PC-9 (cell line): ENCODE results near the gene AQP3. TPM values are rescaled to one million over a fixed set of nuclear protein-coding genes. Genes with fewer than 3 reads are reported as not detected.
A peak's percentile ranks its signal among the peaks of the same experiment; 100 is the strongest.
"Not testable (repeated sequence)": the region's sequence is repeated elsewhere in the genome, so short reads cannot be mapped to it uniquely, and the experiment has no call there.

ENCODE experiments used
- Bru-seq: library from RNA; stranded (reverse); fragments of 400-500 nt; gene quantifications from one replicate; lab custom pipeline; 2021; lab: Mats Ljungman, UMichigan
- BruChase-seq, 2 experiments: library from RNA; stranded (reverse); fragments of 400-500 nt; gene quantifications; one replicate each; lab custom pipeline; 2021; lab: Mats Ljungman, UMichigan
- BruUV-seq: library from RNA; stranded (reverse); fragments of 400-500 nt; replicated peaks from 2 replicates; lab custom pipeline; 2021; lab: Mats Ljungman, UMichigan
- CTCF ChIA-PET: fragments of 300-600 bp; sonication (Branson Sonifier 250); formaldehyde crosslinking; loops from one replicate; lab custom pipeline; 2022; ENCODE audit warnings: antibody characterized with exemption; lab: Charles Lee
- POLR2A ChIA-PET: fragments of 300-600 bp; sonication (Branson Sonifier 250); formaldehyde crosslinking; loops from one replicate; lab custom pipeline; 2022; ENCODE audit warnings: antibody characterized with exemption; ENCODE audit not compliant: unreplicated experiment; lab: Charles Lee
- DNase-seq, 2 experiments: peaks; one replicate each; pipeline versions ENCODE4 v3.0.0 to v3.0.0-alpha.2; 2015 to 2022; ENCODE audit warnings: mixed read lengths in 1 of 2
- H2AFZ ChIP-seq: fragments of 200-600 bp; sonication (generic); 2 replicates; pipeline ENCODE4 v1.8.1; 2017; ENCODE audit warnings: antibody characterized with exemption
- H3F3A ChIP-seq: fragments of 200-600 bp; sonication (generic); 2 replicates; pipeline ENCODE4 v1.8.1; 2017; ENCODE audit warnings: antibody characterized with exemption, mild to moderate bottlenecking, low read depth; ENCODE audit not compliant: insufficient read depth
- H3K27ac ChIP-seq: fragments of 200-600 bp; sonication (generic); 2 replicates; pipeline ENCODE4 v1.6.1; 2016; ENCODE audit warnings: mixed run types
- H3K27me3 ChIP-seq: fragments of 200-600 bp; sonication (generic); 2 replicates; pipeline ENCODE4 v1.6.1; 2016; ENCODE audit warnings: low read depth, mixed run types; ENCODE audit not compliant: insufficient read depth
- H3K36me3 ChIP-seq: fragments of 200-600 bp; sonication (generic); 2 replicates; pipeline ENCODE4 v1.6.1; 2016; ENCODE audit warnings: low read depth, mixed run types
- H3K4me1 ChIP-seq: fragments of 200-600 bp; sonication (generic); replicated peaks from 2 replicates; pipeline ENCODE4 v1.6.1; 2016; ENCODE audit warnings: mixed run types; ENCODE audit not compliant: insufficient read depth
- H3K4me2 ChIP-seq: fragments of 200-600 bp; sonication (generic); 2 replicates; pipeline ENCODE4 v1.6.1; 2017; ENCODE audit warnings: mixed run types
- H3K4me3 ChIP-seq: fragments of 200-600 bp; sonication (generic); 2 replicates; pipeline ENCODE4 v1.6.1; 2016; ENCODE audit warnings: mixed run types
- H3K79me2 ChIP-seq: fragments of 200-600 bp; sonication (generic); 2 replicates; pipeline ENCODE4 v1.6.1; 2017; ENCODE audit warnings: low read depth, mixed run types
- H3K9me2 ChIP-seq: fragments of 200-600 bp; sonication (generic); 2 replicates; pipeline ENCODE4 v1.8.1; 2017; ENCODE audit warnings: mild to moderate bottlenecking; ENCODE audit not compliant: insufficient read depth
- H3K9me3 ChIP-seq: fragments of 200-600 bp; sonication (generic); 2 replicates; pipeline ENCODE4 v1.8.1; 2016; ENCODE audit warnings: low read depth; ENCODE audit not compliant: insufficient read depth
- H4K20me1 ChIP-seq: fragments of 200-600 bp; sonication (generic); 2 replicates; pipeline ENCODE4 v1.8.1; 2017; ENCODE audit not compliant: insufficient read depth
- CTCF ChIP-seq: fragments of 200-600 bp; sonication (generic); conservative IDR thresholded peaks from 2 replicates; pipeline ENCODE4 v1.6.1; 2017; ENCODE audit warnings: mixed run types, antibody characterized with exemption, mild to moderate bottlenecking, moderate library complexity
- EZH2 ChIP-seq: fragments of 200-600 bp; sonication (generic); IDR thresholded peaks from 2 replicates; pipeline ENCODE4 v1.8.0; 2017; ENCODE audit warnings: antibody characterized with exemption, low read depth
- intact Hi-C: fragments of 100-400 bp; cut with micrococcal nuclease; formaldehyde crosslinking; loops from one replicate; pipeline ENCODE4 v1.10.0; 2022; ENCODE audit not compliant: unreplicated experiment
- long read RNA-seq: library from polyadenylated mRNA; stranded (forward); transcript quantifications from one replicate; pipeline ENCODE4 v2.0.0, GENCODE V29; 2022
- total RNA-seq: library from RNA; stranded (reverse); gene quantifications from 2 replicates; pipeline ENCODE4 v1.2.3, GENCODE V29; 2021

AQP3 gene
- 9.9 and 15.3 TPM in 2 replicates for total RNA-seq
- percentile 33 among the genes with signal in this experiment for Bru-seq, nascent RNA
- percentile 54 among the genes with signal in this experiment for BruChase-seq, experiment 1, labeled RNA remaining after a 2-hour chase
- BruChase-seq, experiment 2, labeled RNA remaining after a 6-hour chase: percentile 72 among the genes with signal in this experiment
- long read RNA-seq, partial matches to known transcripts: 2 of 10 reads
- long read RNA-seq, other reads (novel, unspliced or antisense): 2 of 10 reads

DNA sequence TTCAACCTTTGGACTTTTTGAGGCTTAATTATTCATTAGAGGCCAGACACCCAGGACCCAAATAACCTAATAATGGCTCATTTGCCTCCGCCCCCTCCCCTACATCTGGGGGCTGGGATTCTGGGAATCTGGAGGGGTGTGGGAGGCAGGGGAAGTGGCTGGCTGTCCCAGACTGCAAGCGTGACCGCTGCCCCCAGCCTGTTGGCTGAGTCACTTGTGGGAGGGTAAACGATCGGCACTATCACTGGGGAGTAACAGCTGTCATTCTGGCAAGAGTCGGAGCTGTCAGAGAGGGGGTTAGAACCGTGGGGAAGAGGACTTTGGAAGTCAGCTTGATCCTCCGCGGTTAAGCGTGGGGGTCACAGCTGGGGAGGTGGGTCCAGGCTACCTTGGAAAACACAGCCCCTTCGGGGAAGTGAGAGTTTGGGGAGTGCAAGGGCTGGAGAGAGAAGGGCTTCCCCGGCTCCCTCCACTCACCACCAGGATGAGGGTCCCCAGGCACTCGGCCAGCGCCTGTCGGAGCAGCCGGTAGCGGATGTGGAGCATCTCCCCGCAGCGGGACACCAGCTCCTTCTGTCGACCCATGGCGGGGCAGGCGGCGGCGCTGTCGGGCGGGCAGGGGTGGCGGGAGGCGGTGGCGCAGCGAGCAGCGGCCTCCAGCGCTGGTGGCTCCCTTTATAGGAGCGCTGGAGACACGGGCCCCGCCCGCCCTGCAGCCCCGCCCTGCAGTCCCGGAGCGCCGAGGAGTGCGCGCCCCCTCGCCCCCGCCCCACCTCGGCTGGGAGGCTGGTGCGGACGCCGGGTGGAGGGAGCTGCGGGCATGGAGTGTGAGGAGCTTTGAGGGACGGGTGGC is at the start of gene AQP3:
TSS of gene AQP3 (minus strand) at position 648 of the 853 bp plus-strand sequence. CDS start at position 585, 63 bp downstream.
- POLR2A ChIA-PET: interaction anchor here (0.7 kb wide), 1 partner anchor 68 kb away, joined by 4 read pairs; no protein-coding TSS in a partner anchor
- peak; percentile 47 to 55 for DNase-seq

DNA sequence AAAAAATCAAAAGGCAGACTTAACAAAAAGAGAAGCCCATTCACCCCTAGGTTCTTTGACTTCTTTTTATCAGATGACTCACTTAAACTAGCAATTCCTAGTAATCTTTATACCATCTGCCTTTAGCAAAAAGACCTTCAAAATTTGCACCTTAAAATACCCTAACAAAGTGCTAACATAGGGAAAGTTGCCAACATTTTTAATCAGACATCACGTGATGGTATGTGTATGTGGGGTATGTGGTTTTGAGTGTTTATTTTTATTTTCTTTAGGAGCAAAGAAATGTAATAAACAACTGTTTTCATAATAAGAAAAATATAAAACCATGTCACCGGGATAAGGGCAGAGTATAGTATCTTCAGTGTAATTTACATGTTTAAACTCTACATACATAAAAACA is 46.4 kb upstream of the AQP3 start:
- CTCF ChIA-PET: not testable (repeated sequence)

More for the DNA sequence above, at the start of gene AQP3:
- Histone ChIP-seq H2AFZ (no peak within 1 kb of the TSS), H3K9me3 (no peaks in the 10 kb centered on the region), H3K27me3 (no peaks in the 10 kb centered on the region), H3K27ac (no peak within 1 kb of the TSS), H3K4me1 (peaks cover 48% of the 10 kb centered on the region), H3K36me3 (no peaks in the 10 kb centered on the region), H3F3A (peaks cover 11% of the 10 kb centered on the region; the same call in 1 of the 2 replicates), H3K9me2 (no peaks in the 10 kb centered on the region), H3K4me2 (peak within 1 kb of the TSS; percentile 79), H4K20me1 (no peaks in the 10 kb centered on the region), H3K4me3 (peak within 1 kb of the TSS; percentile 39; the same call in 1 of the 2 replicates), H3K79me2 (no peaks in the 10 kb centered on the region)
- TSS peak; percentile 55 for BruUV-seq
- CTCF ChIA-PET: interaction anchor here (0.6 to 1.2 kb wide), 12 partner anchors 19 to 213 kb away, joined by 3 to 17 read pairs (median 3); partner anchors contain the start of gene NOL6
- intact Hi-C loops: no loop called here
- no peak for TF ChIP-seq EZH2

GRCh38 chr9:33489066-33489465 is 41.7 kb upstream of the AQP3 start:
- intact Hi-C loops: no loop called here
- Histone ChIP-seq H3K4me1 (no peaks in the 10 kb centered on the region), H3K9me2 (no peaks in the 10 kb centered on the region), H3K27ac (no peak overlapping the region), H3K36me3 (no peaks in the 10 kb centered on the region), H3F3A (no peaks in the 10 kb centered on the region), H3K4me3 (no peak overlapping the region), H3K79me2 (no peaks in the 10 kb centered on the region), H3K27me3 (no peaks in the 10 kb centered on the region), H3K4me2 (no peak overlapping the region), H4K20me1 (no peaks in the 10 kb centered on the region), H2AFZ (no peak overlapping the region), H3K9me3 (no peaks in the 10 kb centered on the region)
- POLR2A ChIA-PET: no interaction called here
- CTCF ChIA-PET: no interaction called here
- no peak for TF ChIP-seq EZH2
- no peak for TF ChIP-seq CTCF
- BruUV-seq: no TSS peak
- DNase-seq: no peak

More for the DNA sequence above, 46.4 kb upstream of the AQP3 start:
- H3K9me2 ChIP-seq, H3K27ac ChIP-seq, H3K4me2 ChIP-seq, H3K4me3 ChIP-seq, H3K36me3 ChIP-seq, H3K9me3 ChIP-seq, BruUV-seq, H2AFZ ChIP-seq, H4K20me1 ChIP-seq, H3K4me1 ChIP-seq, DNase-seq, H3K27me3 ChIP-seq, H3F3A ChIP-seq, H3K79me2 ChIP-seq, POLR2A ChIA-PET, intact Hi-C loops: not testable (repeated sequence)

GRCh38 chr9:33485312-33485711 is 37.9 kb upstream of the AQP3 start:
- H3K36me3 ChIP-seq, H4K20me1 ChIP-seq, H3K9me3 ChIP-seq, H3K4me2 ChIP-seq, H3K9me2 ChIP-seq, BruUV-seq, H3K4me1 ChIP-seq, H2AFZ ChIP-seq, H3K4me3 ChIP-seq, POLR2A ChIA-PET, H3K27ac ChIP-seq, DNase-seq, H3K27me3 ChIP-seq, CTCF ChIA-PET, intact Hi-C loops, H3K79me2 ChIP-seq, H3F3A ChIP-seq: not testable (repeated sequence)
